Skeletal muscle tissue (tissue), 4 donors: ENCODE measurements around the gene MYO10. TPM values are rescaled to one million over a fixed set of nuclear protein-coding genes. Genes with fewer than 3 reads are reported as not detected.

Source experiments
- H3K27ac ChIP-seq: one replicate; pipeline ENCODE4 v1.7.0; 2013; ENCODE audit warnings: mild to moderate bottlenecking, low read depth, low read length, inconsistent platforms
- H3K27me3 ChIP-seq, 3 donors: one replicate each; pipeline ENCODE4 v1.7.0; 2013; ENCODE audit warnings: low read length in 3 of 3; ENCODE audit not compliant: control insufficient read depth in 3 of 3, insufficient read depth in 3 of 3
- H3K36me3 ChIP-seq, 3 donors: one replicate each; pipeline ENCODE4 v1.7.0; 2013; ENCODE audit warnings: low read length in 3 of 3; ENCODE audit not compliant: control insufficient read depth in 3 of 3, insufficient read depth in 3 of 3
- H3K4me1 ChIP-seq, 3 donors: one replicate each; pipeline ENCODE4 v1.7.0; 2013; ENCODE audit warnings: low read length in 3 of 3, mild to moderate bottlenecking in 3 of 3; ENCODE audit not compliant: control insufficient read depth in 3 of 3, insufficient read depth in 3 of 3
- H3K4me3 ChIP-seq, 3 donors: one replicate each; pipeline ENCODE4 v1.7.0; 2013; ENCODE audit warnings: low read length in 3 of 3
- H3K9ac ChIP-seq, 3 donors: one replicate each; pipeline ENCODE4 v1.7.0; 2013; ENCODE audit warnings: low read length in 3 of 3, mild to moderate bottlenecking in 3 of 3, moderate library complexity in 2 of 3, low read depth in 1 of 3
- H3K9me3 ChIP-seq, 3 donors: one replicate each; pipeline ENCODE4 v1.7.0; 2013; ENCODE audit warnings: low read length in 3 of 3; ENCODE audit not compliant: control insufficient read depth in 3 of 3
- total RNA-seq: library from RNA; depleted of rRNA; stranded (reverse); fragments of >200 nt; gene quantifications from one replicate; pipeline ENCODE4 v1.2.3, GENCODE V29; 2014
- donor health status: Osteomylitis.

MYO10 gene
- total RNA-seq, 1 donor from 2014 or later, result 27.1 TPM

- Histone ChIP-seq H3K4me3 (no peak overlapping the region), H3K4me1 (peaks cover 6 to 11% (median 6%) of the 10 kb centered on the region in 3 donors)
These were observed 17.9 kb downstream of the MYO10 start for GRCh38 chr5:16918156-16918555.

DNA sequence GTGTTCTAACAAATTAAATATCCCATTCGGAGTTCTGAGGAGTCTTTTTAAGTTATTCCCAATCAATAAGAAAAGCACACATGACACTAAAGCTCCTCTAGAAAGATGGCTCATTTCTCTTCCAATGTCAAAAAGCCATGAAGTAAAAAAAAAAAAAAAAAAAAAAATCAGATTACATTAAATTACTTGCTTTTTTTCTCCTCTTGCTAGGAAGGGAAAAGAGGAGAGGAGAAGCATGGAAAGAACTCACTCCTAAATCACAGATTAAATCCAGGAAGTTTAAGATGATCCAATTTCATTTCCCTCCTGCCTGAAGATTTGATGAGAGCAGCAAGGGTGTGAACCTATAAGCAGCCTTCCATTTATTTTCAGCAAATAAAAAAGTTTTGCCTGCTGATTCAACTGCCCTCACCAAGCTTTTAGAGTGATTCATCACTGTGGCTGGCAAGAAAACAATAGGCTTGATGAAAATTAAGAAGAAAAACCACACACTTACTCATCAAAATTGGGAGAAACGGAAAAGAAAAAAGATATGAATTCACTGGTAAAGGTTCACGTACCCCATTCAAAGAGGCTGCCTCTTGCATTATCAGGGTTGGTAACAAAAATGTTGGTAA is 19.7 kb downstream of the MYO10 start:
- Histone ChIP-seq H3K4me1 (peaks cover 6 to 11% (median 6%) of the 10 kb centered on the region in 3 donors), H3K36me3 (no peaks in the 10 kb centered on the region), H3K9ac (no peak overlapping the region), H3K4me3 (no peak overlapping the region), H3K27me3 (peaks cover 0 to 2% (median 0%) of the 10 kb centered on the region in 3 donors), H3K27ac (no peak overlapping the region), H3K9me3 (no peaks in the 10 kb centered on the region)

More at GRCh38 chr5:16918156-16918555, 17.9 kb downstream of the MYO10 start:
- Histone ChIP-seq H3K9me3 (no peaks in the 10 kb centered on the region), H3K27ac (no peak overlapping the region), H3K27me3 (peaks cover 0 to 2% (median 0%) of the 10 kb centered on the region in 3 donors), H3K9ac (no peak overlapping the region), H3K36me3 (no peaks in the 10 kb centered on the region)

- Histone ChIP-seq H3K9ac (no peak overlapping the region), H3K36me3 (no peaks in the 10 kb centered on the region), H3K4me3 (no peak overlapping the region), H3K9me3 (no peaks in the 10 kb centered on the region), H3K27me3 (peaks cover 0 to 2% (median 0%) of the 10 kb centered on the region in 3 donors), H3K4me1 (peaks cover 6 to 11% (median 6%) of the 10 kb centered on the region in 3 donors), H3K27ac (no peak overlapping the region)
These were observed 21.5 kb downstream of the MYO10 start for GRCh38 chr5:16914584-16914983.

DNA sequence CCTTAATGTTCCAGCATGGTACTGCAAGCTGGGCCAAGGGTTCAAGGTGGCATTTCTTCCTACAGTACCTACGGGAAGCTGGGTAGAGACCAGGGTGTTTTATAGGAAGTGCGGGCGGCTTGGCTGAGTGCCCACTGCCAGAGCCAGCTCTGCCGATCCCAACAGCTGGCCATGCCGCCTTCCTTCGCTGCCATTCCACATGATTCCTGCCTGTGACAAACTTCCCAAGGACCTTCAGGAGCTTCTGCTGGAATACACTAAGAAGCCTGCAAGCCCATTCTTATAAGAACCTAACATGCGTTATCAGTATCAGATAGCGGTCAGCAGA is 22.0 kb downstream of the MYO10 start:
- Histone ChIP-seq H3K36me3 (no peaks in the 10 kb centered on the region), H3K9ac (no peak overlapping the region), H3K27ac (no peak overlapping the region), H3K27me3 (peaks cover 0 to 2% (median 0%) of the 10 kb centered on the region in 3 donors), H3K9me3 (no peaks in the 10 kb centered on the region), H3K4me1 (peaks cover 6 to 11% (median 6%) of the 10 kb centered on the region in 3 donors), H3K4me3 (peak overlapping the region in 2 of 3 donors; percentile 25 to 31)

DNA sequence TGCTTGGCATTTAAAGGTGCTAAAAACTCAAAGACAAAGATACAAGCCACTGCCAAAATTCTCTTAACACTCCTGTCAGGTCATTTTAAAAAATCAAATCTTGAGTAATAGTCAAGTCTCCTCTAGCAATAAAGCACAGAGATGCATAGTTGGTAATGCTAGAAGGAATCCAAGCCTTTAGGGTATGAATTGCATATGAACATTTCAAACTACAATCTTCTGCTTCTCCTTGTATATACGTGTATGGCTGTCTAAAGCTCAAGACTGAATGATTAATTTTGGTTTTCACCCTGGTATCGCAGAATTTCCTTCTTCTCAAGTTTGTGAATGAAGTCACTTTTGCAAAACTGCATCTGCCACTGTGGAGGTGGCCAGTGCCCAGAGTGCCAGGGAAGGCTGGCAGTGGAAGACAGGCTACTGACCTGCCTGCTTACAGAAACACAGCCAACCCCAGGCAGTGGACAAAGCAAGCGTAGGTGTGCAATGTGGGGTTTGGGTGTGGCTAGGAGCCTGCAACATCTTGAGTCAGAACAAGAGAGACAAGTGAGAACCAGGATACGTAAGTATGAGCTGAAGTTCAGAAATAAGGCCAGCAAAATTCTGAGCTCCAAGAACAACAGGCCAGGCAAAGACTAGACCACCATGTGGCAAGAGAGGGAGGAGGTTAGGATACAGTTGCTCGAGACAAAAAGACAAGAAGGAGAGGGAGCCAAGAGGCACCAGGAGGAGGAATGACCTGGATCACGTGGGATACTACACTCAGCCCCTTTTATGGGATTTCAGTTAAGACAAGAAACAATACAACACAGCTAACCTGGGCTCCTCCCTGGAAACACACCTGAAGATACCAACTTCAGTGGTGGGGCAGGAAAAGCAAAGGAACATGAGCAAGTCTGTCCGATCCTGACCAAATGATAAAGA is 22.6 kb downstream of the MYO10 start:
- Histone ChIP-seq H3K27ac (no peak overlapping the region), H3K9ac (no peak overlapping the region), H3K4me3 (peak overlapping the region in 1 of 3 donors; percentile 31), H3K27me3 (peaks cover 0 to 2% (median 0%) of the 10 kb centered on the region in 3 donors), H3K4me1 (peaks cover 6 to 11% (median 6%) of the 10 kb centered on the region in 3 donors), H3K9me3 (no peaks in the 10 kb centered on the region), H3K36me3 (no peaks in the 10 kb centered on the region)

GRCh38 chr5:16912080-16912479 is 24.0 kb downstream of the MYO10 start:
- Histone ChIP-seq H3K4me3 (no peak overlapping the region), H3K9ac (no peak overlapping the region), H3K27me3 (peaks cover 0 to 2% (median 0%) of the 10 kb centered on the region in 3 donors), H3K36me3 (no peaks in the 10 kb centered on the region), H3K4me1 (peaks cover 6 to 11% (median 6%) of the 10 kb centered on the region in 3 donors), H3K27ac (no peak overlapping the region), H3K9me3 (no peaks in the 10 kb centered on the region)

- H3K27ac ChIP-seq, result no peak overlapping the region
- H3K36me3 ChIP-seq, result no peaks in the 10 kb centered on the region
- H3K27me3 ChIP-seq, result peaks cover 0 to 2% (median 0%) of the 10 kb centered on the region in 3 donors
- no peak overlapping the region for H3K9ac ChIP-seq
- no peak overlapping the region for H3K4me3 ChIP-seq
- H3K4me1 ChIP-seq, result peaks cover 6 to 15% (median 6%) of the 10 kb centered on the region in 3 donors
- H3K9me3 ChIP-seq, result no peaks in the 10 kb centered on the region
These were observed 26.6 kb downstream of the MYO10 start for GRCh38 chr5:16909464-16909863.

GRCh38 chr5:16907270-16907669 is 28.8 kb downstream of the MYO10 start:
- no peaks in the 10 kb centered on the region for H3K36me3 ChIP-seq
- H3K9me3 ChIP-seq, result no peaks in the 10 kb centered on the region
- no peak overlapping the region for H3K27ac ChIP-seq
- H3K4me1 ChIP-seq, result peaks cover 0 to 9% (median 3%) of the 10 kb centered on the region in 3 donors
- H3K4me3 ChIP-seq, result no peak overlapping the region
- peaks cover 0 to 3% (median 0%) of the 10 kb centered on the region in 3 donors for H3K27me3 ChIP-seq
- H3K9ac ChIP-seq, result no peak overlapping the region

- no peaks in the 10 kb centered on the region for H3K36me3 ChIP-seq
- no peaks in the 10 kb centered on the region for H3K9me3 ChIP-seq
- H3K27ac ChIP-seq, result no peak overlapping the region
- H3K27me3 ChIP-seq, result peaks cover 0 to 3% (median 0%) of the 10 kb centered on the region in 3 donors
- H3K4me1 ChIP-seq, result peaks cover 0 to 9% (median 3%) of the 10 kb centered on the region in 3 donors
- no peak overlapping the region for H3K9ac ChIP-seq
- no peak overlapping the region for H3K4me3 ChIP-seq
These were observed 29.8 kb downstream of the MYO10 start for GRCh38 chr5:16906255-16906654.
